GM18508 (cell line): Measurements from ENCODE around the gene TCEAL8.
"Not testable (repeated sequence)": the region's sequence is repeated elsewhere in the genome, so short reads cannot be mapped to it uniquely, and the experiment has no call there.

Source experiments
- ATAC-seq: cut with Tn5 transposase; IDR thresholded peaks from one replicate; pipeline ENCODE4 v1.9.1; 2021; ENCODE audit warnings: moderate number of reproducible peaks; ENCODE audit not compliant: insufficient read depth, unreplicated experiment

The TCEAL8 gene, protein sequence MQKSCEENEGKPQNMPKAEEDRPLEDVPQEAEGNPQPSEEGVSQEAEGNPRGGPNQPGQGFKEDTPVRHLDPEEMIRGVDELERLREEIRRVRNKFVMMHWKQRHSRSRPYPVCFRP

GRCh38 chrX:103254921-103255493 lies at the start of gene TCEAL8:
TSS of gene TCEAL8 (minus strand) at chrX:103255155. CDS start at chrX:103253979, 1,176 bp downstream.
- ATAC-seq: peak; percentile 71

- ATAC-seq: no peak
Measured at GRCh38 chrX:103304705-103305104, 49.8 kb upstream of the TCEAL8 start.

GRCh38 chrX:103293118-103293517 lies 38.2 kb upstream of the TCEAL8 start:
- ATAC-seq: no peak

DNA sequence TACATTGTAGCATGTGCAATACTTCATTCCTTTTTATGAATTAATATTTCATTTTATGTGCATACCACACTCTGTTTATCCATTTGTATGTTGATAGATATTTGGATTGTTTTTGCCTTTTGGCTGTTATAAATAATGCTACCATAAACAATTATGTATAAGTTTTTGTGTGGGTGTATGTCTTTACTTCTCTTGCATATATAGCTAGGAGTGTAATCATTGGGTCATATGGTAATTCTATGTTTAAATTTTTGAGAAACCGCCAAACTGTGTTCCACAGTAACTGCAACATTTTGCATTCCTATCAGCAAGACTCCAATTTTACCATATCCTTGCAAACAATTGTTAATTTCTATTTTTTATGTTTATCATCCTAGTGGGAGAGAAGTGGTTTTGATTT lies 24.7 kb upstream of the TCEAL8 start:
- ATAC-seq: no peak

DNA sequence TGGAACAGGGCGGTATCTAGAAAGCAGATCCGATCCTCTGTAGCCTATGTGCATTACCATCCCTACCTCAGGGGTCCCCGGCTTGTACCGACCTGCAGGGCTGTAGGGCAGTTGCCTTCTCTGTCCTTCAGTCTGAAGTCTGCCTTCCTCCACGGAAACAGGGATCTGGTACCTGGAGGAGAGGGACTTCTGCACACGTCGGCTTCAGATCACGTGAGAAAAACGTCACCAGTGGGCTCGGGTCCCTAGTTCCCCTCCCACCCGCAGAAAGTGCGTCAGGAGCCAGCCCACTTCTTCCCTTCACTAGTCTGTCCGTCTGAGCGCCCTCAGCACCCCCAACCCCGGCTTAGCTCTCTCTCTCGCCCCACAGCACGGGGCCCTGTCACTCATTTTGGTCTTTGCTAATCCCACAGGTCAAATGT lies 21.6 kb upstream of the TCEAL8 start, which contains the start of gene TCEAL5:
TSS of gene TCEAL5 (minus strand) at position 170 of the 422 bp plus-strand sequence. CDS start 2,187 bp downstream, outside the sequence.
- no peak for ATAC-seq

DNA sequence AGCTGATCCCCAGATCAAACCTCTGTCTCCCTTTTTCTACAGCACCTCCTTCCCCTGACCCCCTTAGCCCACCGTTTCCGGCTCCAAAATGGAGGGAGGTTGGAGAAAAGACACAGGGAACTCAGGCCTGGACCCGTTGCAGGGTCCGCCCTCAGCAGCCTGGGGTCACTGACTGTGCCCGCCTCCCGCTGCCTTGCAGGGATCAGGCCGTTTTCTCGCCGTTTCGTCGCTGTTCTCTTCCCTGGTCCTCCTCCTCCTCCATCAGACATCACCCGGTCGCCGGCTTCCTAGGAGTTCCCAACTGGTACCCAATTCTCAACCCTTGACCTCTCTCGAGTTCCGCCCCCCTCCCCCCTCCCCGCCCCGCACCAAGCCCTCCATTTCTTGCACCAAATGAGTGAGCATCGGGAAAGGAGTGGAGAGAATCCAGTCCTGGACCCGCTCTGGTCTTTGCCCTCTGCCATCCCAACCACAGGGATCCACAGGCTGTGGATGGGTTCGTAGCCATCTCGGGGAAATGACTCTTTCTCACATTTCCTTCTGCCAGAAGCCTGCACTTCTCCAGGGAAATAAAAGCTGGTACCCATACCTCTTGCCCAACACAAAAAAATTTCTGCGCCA lies 21.1 kb upstream of the TCEAL8 start:
- ATAC-seq: no peak

GRCh38 chrX:103274284-103274683 lies 19.3 kb upstream of the TCEAL8 start:
- no peak for ATAC-seq

- ATAC-seq: no peak
Measured at GRCh38 chrX:103258275-103258674, 3.3 kb upstream of the TCEAL8 start.

DNA sequence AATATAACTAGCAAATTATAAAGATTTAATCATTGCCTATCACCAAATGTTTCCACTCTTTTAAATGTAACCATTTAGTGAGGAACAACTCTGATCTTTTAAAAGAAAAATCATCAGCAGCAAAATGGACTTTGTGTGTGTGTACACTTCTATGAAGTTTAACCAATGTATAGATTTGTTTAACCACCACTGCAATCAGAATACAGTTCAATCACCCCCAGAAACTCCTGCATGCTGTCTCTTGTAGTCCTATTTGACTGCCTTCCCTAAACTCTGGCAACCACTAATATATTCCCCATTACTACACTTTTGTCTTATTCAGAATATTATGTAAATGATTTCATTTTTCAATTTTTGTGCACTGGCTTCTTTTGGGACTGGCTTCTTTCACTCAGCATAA lies 1.7 kb upstream of the TCEAL8 start:
- no peak for ATAC-seq

DNA sequence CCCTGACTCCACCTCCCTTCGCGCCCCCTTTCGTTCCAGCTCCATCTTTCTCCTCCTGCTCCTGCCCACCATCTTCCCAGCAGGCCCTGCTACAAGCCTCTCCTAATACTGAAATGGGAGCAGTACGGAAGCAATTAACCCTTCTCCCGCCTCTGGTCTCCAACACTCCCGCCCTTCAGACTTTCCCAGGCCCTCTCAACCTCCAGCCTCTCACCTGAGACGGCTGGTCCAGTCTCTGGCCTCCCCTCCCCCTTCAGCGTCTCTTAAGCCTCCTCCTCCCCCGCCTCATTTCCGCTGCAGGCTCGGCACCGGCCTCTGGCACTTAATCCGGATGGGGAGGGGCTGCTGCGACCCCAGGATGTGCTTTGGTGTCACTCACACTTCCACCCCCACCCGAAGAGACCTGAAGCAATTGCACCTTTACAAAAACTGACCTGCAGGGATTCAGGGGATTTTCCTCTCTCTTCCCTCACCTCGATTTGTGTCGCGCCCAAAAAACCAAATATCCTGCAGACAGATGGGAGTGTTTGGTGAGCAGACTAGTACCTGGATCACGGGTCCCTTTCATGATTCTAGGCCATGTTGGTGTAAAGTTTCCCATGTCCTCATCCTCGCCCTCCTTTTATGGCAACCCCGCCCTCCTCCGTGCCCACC lies 657 bp downstream of the TCEAL8 start:
- no peak for ATAC-seq

DNA sequence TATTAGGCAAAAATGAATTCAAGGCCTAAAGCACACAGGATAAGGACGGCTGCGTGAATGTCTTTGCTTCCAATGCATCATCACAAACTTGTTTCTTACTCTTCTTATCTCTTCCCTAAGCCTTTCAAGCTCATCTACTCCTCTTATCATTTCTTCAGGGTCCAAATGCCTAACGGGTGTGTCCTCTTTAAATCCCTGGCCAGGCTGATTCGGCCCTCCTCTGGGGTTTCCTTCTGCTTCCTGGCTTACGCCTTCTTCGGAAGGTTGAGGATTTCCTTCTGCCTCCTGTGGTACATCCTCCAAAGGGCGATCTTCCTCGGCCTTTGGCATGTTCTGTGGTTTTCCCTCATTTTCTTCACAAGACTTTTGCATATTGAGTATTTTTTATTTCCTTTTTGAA lies 1.3 kb downstream of the TCEAL8 start:
- ATAC-seq: no peak

GRCh38 chrX:103250977-103251376 lies 4.0 kb downstream of the TCEAL8 start:
- ATAC-seq: no peak

DNA sequence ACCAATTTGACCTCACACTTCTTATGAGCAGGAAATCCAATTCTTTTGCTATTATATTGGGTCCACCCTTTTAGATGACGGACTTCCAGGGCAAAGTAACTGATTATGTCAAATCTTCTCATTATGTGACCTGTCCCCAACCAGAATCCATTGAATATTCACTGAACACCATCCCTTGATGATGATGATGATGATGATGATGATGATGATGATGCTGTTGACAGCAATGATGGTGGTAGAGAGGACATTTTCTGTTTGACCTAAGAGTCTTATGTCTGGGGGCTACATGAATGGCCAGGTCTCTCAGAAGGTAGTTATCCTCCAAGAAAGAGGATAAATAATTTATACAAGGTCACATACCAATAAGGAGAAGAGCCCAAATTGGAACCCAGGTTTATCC lies 5.2 kb downstream of the TCEAL8 start:
- no peak for ATAC-seq

DNA sequence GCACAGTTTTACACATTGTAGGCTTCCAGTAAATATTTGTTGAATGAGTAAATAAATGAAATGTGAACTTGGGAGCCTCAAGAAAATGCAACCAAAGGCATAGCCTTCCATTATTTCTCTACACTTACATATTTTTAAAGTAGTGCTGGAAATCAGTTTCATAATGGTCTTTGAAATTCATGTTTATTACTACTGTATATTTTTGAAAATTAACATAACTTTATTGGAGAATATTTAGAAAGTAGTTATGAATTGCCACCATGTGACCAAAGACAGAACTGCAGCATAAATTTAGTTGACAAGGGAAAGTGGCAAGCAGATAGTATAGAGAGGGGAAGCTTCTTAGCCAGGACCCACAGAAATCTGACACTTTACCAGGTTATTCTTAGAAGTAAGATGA lies 6.4 kb downstream of the TCEAL8 start:
- ATAC-seq: no peak

GRCh38 chrX:103240155-103240554 lies 14.8 kb downstream of the TCEAL8 start:
- no peak for ATAC-seq

GRCh38 chrX:103236296-103236695 lies 18.7 kb downstream of the TCEAL8 start:
- no peak for ATAC-seq

DNA sequence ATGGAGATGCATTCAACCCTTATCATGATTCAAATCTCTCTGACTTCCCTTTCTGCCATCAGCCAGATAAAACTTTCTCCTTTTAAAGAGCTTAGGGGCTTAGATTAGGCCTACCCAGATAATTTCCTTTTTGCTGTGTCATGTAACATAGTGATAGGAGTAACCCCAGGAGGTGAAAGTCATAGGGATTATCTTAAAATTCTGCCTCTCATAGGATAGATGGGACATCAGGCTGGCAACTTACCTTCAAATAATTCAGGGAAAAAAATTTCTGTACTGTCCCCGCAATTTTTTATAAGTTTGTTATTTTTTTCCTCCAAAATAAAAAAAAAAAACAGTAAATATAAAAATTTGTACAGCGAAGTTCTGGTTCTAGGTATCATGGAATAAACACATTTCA lies 19.3 kb downstream of the TCEAL8 start:
- ATAC-seq: not testable (repeated sequence)

GRCh38 chrX:103234869-103235268 lies 20.1 kb downstream of the TCEAL8 start:
- no peak for ATAC-seq

- ATAC-seq: no peak
Measured at GRCh38 chrX:103233263-103233662, 21.7 kb downstream of the TCEAL8 start.

DNA sequence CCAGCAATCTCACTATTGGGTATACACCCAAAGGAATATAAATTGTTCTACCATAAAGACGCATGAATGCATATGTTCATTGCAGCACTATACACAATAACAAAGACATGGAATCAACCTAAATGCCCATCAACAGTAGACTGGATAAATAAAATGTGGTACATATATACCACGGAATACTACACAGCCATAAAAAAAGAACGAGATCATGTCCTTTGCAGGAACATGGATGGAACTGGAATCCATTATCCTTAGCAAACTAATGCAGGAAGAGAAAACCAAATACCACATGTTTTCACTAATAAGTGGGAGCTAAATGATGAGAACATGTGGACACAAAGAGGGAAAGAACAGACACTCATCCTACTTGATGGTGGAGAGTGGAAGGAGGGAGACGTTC lies 29.0 kb downstream of the TCEAL8 start:
- ATAC-seq: not testable (repeated sequence)

- ATAC-seq: no peak
Measured at GRCh38 chrX:103220511-103221323, 34.2 kb downstream of the TCEAL8 start.
